ENCODE data around the gene TEN1.

The TEN1 gene

DNA sequence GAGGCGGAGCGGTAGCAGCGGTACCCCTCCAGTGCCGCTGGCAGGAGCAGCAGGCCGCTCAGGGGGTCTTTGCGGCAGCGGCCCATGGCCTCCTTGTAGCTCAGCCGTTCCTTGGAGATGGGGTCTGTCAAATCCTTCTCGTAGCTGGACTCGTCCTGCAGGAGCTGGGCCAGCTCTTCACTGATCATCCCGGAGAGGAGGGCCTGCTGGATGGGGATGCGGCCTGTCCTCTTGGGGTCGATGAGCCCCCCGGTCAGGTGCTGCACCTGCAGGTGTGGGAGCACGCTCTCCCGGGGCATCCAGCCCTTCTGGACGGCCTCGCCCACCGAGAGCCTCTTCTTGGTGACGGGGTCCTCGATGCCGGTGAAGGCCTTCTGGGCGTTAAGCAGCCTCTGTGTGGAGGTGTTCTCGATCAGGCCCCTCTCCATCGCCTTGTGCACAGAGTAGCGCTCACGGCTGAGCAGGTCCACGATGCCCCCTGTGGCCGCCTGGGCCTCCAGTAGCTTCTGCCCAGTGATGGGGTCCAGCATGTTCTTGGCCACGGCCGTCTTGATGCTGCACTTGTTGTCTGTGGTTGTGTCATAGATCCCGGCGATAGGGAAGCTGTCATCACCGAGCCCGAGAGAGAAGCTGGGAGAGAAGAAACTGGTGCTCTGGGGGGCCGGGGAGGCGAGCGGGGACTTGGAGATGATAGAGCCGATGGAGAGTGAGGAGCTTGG, 28.2 kb downstream of the TEN1 start:
- DNase-seq (ENCODE audit: low read depth) = no peak

DNA sequence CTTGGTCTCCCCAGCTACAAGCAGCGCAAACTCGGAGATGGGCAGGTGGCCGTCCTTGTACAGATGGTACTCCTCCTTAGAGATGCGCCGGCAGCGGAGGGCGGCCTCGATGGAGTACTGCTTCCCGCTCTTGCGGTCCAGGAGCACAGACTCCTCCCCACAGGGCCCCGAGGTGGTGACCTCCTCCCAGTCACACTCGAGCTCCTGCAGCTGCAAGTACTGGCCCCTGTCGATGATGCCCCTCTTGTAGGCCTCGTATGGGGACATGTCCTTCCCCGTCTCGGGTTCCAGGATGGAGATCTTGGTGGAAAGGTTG, 28.8 kb downstream of the TEN1 start:
- no peak for DNase-seq (ENCODE audit: low read depth)

DNA sequence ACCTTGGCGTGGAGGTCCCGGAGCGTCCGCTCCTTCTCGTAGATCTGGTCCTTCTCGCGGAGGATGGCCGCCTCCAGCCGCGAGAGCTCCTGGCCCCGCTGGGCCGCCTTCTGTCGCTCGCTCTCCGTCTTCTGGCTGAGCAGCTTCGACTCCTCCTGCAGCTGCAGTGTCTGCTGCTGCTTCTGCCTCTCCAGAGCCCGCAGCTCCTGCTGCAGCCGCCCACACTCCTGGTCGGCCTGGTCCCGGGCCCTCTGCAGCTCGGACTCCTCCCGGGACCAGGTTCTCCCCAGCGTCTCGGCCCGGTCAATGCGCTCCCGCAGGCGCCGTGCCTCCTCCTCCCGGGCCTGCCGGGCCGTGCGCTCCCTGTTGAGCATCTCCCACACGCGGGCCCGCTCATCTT, 29.2 kb downstream of the TEN1 start:
- no peak for DNase-seq (ENCODE audit: low read depth)

DNA sequence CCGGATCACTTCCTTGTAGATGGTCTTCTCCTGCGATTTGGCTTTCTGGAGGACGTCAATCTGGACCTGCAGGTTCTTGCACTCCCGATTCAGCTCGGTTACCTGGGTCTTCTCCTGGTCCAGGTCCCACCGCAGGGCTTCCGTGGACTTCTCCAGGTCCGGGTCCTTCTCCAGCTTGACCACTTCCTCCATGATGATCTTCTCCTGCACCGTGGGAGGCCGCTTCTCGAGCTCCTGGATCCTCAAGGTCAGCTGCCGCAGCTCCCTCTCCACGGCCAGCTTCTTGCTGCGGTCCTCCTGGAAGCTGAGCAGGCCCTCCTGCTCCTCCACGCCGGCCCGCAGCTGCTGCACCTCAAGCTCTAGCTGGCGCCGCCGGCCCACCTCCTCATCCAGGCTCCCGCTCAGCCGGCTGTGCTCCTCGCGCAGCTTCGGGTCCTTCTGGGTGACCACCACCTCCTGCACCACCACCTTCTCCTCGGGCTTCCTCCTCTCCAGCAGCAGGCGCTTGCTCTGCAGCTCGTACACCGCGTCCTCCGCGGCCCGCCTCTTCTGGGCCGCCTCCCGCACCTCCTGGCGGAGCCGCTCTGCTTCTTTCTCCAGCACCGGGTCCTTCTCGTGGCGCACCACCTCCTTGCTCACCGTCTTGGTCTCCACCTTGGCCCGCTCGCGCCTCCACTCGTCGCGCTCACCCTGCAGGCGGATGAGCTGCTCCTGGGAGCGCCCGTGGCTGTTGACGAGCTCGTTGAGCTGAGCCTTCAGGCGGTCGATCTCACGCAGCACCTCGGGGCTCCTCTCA, 29.8 kb downstream of the TEN1 start:
- DNase-seq (ENCODE audit: low read depth) = no peak

DNA sequence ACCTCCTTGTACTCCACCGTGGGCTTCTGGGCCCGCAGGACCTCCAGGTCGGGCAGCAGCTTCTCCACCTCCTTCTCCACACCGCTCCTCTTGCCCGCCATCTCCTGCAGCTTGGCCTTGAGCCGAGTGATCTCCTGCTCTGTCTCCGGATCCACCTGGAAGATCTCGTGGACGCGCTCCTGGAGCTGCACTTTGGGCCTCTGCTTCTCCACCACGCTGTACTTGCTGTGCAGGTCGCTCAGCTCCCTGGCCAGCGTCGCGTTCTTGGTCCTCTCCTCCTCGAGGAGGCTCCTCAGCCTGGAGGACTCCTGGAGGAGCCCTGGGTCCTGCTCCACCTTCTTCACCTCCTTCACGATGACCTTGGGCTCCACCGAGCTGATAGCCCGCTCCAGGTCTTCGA, 30.4 kb downstream of the TEN1 start:
- DNase-seq (ENCODE audit: low read depth) = no peak

DNA sequence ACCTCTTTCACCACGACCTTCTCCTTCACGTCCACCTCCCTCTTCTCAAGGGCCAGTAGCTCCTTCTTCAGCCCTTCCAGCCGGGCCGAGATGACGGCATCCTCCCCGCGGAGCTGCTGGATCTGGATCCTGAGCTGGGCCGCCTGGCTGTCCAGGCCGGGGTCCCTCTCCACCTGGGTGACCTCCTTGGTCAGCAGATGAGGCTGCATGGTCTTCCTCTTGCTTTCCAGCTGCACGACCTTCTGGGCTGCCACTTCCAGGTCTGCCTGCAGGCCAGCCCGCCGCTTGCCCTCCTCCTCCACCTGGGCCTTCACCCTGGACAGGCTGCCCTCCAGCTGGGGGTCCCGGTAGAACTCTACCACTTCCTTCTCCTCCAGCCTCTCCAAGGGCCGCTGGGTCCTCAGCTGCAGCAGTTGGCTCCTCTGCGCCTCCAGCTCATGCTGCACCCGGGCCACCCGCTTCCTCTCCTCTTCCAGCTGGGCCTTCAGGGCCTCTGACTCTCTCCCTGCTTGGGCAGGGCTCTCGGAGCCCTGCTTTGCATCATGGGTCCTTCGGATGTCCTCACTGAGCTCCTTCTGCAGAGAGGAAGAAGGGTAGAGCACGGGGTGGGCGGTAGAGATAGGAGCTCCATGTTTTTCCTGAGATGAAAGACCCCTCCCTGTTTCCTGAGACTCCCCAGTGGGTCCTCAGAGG, 31.1 kb downstream of the TEN1 start:
- no peak for DNase-seq (ENCODE audit: low read depth)

DNA sequence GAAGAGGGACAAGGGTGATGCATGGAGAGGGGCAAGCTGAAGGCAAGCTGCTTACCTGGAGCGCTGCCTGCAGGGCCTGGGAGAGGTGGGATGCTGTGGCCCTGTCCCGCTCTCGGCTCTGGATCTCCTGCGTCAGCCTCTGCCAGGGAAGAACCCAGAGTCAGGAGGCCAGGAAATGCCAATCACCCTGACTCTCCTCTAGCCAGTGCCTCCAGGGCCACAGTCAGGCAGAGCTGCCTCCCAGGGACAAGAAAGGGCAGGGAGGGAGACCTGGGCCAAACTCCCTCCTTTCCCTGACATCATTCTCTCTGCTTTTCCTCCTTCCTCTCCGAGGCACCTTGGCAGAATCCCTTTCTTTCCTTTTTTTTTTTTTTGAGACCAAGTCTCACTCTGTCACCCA, 32.9 kb downstream of the TEN1 start:
- no peak for DNase-seq (ENCODE audit: low read depth)

DNA sequence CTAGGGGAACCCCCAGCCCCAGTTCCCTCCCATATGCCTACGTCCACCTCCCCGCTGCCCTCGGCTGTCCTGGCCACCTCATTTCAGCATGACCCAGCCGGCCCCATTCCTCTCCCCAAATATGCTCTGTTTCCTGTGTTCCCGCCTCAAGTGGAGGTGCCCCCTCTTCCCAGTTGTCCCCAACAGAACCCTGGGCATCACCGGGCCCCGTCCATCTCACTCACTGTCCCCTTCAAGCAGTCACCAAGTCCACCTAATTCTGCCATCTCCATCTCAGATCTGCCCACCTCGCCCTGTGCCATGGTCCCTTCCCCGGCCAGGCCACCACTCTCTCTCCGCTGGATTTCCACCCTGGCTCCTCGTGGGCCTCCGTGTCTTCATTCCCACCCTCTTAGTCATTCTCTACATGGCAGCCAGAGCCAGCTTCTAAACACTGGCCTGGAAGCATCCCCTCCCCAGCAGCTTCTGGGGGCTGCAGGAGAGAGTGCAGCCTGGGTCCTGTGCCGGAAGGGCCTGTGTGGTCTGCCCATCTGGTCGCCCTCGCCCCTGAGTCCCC, 34.4 kb downstream of the TEN1 start:
- DNase-seq (ENCODE audit: low read depth) = no peak

DNA sequence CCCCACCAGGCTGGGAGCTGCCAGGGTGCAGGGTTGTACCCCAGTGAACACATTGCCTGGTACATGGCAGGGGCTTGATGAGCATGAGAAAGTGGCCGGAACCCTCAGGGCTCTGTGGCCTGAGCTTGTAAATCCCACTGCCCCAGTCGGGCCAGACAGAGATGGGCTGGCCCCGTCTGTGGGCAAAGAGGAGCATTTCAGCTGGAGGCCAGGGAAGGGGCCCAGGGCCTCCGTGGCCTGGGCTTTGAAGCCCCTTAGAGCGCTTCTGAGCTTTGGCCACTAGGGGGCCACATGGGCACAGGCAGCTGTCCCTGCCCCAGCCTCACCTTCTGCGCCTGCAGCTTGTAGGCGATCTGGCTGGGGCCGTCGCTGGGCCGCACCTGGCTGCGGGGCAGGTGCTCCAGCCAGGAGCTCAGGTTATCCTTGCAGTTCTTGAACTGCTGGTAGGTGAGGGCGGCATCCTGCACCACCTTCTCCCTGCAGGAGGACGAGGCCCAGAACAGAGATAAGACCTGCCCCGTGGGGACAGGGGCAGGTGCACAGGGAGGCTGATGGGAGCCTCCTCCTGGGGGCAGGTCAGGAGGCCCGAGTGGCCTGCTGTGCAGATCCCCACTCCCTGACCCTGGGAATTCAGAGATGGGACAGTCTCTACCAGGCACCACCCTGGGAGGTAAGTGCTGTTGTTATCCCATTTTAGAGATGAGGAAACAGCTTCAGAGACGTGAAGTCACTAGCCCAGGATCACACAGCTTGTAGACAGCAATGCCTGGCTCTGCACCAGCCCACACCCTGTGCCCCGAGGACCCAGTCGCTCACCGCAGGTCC, 35.3 kb downstream of the TEN1 start:
- DNase-seq (ENCODE audit: low read depth) = peak; percentile 59

DNA sequence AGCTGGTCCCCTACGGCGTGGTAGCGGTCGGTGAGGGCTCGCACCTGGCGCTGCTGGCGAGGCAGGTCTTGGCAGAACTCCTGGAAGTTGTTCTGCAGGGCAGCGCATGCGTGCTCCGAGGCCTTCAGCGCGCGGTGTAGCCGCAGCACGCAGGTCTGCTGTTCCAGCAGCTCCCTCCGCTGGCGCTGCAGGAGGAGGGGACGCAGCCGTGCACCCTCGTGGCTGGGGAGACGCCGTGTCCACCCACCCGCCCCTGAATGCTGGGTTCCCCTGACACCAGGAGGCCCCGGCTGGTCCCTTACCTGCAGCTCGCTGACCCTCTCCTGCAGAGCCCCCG, 35.9 kb downstream of the TEN1 start:
- DNase-seq (ENCODE audit: low read depth) = no peak

DNA sequence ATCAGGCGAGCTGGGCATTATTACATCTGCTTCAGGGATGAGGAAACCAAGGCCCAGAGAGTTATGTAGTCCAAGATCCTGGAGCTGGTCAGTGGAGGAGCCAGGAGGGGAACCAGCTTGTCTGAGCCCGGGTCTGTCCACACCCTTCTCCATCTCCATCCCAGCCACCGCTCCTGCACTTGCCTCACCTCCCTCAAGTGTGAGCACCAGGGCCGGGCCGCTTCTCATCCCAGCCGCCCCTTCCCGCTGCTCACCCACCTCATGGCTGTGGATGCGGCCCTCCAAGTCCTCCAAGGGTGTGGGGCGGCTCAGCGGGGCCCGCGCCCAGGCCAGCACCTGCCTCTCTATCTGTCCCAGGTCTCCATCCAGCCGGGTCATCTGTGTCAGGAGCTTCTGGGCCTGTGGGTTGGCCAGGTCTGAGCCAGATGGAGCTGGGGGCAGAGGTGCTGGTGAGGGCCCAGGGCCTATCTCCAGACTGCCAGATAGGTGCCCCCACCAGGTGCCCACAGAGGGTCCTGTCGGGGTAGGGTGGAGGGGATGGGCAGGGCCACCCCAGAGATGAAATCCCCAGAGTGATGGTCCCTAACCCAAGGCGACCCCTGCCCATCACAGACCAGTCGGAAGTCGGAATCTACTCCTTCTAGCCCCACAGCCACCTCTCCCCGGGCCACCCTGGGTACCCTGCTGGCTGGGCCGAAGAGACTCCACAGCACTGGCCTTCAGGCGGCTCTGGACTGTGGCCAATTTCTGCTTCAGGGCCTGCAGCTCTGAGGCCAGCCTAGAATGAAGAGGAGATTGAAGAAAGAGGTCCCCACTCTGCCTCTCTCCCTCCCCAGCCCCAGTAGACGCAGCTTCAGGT, 38.7 kb downstream of the TEN1 start:
- DNase-seq (ENCODE audit: low read depth) = no peak

DNA sequence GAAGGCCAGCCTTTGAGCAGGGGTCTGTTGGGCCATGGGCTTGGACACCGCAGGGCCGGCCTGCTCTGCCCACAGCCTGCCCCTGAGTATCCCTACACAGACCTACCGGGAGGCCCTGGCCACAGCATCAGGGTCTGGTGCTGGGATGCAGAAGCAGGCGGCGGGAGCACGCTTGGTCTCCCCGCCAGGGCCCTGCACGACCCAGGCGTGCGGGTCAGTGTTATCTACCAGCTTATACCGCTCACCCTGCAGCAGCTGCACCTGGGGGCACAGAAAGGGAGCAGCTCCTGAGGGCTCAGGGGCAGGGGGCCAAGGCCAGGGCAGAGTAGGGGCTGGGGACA, 39.3 kb downstream of the TEN1 start:
- DNase-seq (ENCODE audit: low read depth) = no peak

DNA sequence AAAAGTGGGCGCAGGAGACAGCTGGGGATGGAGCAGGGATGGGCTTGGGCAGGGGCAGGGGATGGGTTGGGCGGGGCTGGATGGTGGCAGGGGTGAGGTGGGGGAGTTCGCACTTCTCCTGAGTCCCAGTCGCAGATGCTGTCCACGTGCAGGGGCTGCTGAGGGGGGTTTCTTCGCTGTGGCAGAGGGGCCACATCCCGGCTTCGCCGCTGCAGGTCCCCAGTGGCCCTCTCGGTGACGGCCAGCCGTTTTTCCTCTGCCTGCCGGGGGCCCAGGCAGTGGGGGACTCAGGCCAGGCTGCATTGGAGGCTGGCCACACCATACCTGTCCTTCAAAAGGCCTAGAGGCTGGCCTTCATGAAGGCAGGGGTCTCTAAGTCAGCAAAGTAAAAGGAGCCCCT, 39.8 kb downstream of the TEN1 start:
- no peak for DNase-seq (ENCODE audit: low read depth)

DNA sequence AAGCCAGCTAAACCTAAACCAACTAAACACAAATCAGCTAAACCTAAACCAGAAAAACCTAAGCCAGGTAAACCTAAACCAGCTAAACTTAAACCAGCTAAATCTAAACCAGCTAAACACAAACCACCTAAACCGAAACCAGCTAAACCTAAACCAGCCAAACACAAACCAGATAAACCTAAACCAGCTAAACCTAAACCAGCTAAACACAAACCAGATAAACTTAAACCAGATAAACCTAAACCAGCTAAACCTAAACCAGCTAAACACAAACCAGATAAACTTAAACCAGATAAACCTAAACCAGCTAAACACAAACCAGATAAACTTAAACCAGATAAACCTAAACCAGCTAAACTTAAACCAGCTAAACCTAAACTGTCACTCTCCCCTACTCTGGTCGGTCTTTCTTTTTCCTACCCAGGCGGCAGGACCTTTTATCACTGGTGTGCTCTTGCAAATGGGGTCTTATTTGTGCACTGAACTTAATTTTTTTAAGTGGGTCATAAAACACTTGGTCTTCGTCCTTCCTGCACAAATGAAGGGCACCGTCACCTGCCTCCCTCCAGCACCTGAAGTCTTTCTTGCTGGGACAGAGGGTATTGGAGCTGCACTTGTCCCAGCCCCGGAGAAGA, 40.9 kb downstream of the TEN1 start:
- no peak for DNase-seq (ENCODE audit: low read depth)

DNA sequence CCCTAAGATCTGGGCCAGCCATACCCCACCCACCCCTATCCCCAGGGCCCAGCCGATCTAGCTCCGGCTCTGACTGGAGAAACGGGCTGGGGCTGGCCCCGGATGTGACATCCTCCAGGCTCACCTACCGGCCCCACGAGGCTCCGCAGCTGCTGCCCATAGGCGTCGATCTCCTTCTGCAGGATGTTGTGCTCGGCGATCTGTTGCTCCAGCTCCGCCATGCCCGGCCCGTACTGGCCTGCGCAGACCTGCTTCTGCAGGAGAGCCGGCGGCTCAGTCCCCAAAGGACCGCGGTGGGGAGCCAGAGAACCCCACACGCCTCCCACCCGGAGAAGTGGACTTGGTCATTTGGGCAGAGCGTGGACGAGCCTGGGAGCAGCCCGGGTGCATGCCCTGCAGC, 43.2 kb downstream of the TEN1 start:
- no peak for DNase-seq (ENCODE audit: low read depth)

DNA sequence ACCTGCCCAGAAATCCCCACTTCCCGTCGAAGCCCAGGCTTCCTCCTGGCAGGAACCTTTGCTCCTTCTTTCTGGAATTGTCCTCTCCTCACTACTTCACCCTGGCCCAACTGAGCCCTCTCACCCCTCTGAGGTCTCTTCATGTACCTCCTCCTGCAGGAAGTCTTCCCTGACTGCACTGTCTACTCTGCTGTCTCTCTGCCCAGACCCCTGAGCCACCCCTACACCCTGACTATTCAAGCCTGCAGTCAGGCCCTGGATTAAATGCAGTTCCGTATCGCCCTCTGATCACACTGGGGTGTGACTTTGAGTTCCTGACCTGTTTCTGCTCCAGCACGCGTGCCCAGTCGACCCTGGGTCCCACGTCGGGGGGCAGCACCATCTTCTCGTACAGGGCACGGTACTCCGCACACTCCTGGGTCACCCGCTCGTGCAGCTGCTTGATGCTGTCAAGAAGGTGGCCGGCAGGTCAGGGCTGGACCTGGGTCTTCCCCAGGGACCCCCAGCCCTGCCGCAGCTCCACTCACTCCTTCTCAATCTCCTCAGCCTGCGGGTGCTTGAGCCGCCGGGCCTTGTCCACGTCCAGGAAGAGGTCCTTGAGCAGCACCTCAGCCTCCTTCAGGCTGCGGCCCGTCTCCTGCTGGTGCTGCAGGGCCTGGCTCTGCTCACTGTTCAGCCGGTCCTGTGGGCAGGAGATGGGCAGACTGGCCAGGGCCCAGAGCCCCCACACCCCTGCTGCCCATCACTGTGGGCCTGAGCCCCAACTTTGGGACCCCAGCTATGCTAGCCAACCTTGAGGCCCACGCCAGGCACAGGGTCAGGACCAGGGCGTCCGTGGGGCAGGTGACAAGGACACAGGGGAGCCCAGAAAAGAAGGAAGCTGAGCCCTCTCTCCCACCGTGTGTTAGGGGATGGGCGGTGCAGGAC, 44.2 kb downstream of the TEN1 start:
- DNase-seq (ENCODE audit: low read depth) = no peak

DNA sequence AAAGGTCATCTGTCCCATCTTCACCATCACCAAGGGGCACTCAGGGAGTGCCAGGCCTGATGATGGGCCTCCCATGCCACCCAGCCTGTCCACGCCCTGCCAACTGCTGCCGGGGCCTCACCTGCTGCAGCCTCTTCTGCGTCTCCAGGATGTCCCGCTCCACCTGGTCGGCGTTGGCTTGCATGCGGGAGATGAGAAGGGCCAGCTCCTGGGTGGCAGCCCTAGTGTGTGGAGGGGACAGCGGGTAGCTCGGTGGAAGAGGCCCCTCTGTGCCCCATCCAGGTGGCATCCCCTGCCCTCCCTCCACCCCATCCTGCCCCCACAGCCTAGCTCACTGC, 44.8 kb downstream of the TEN1 start:
- DNase-seq (ENCODE audit: low read depth) = no peak

DNA sequence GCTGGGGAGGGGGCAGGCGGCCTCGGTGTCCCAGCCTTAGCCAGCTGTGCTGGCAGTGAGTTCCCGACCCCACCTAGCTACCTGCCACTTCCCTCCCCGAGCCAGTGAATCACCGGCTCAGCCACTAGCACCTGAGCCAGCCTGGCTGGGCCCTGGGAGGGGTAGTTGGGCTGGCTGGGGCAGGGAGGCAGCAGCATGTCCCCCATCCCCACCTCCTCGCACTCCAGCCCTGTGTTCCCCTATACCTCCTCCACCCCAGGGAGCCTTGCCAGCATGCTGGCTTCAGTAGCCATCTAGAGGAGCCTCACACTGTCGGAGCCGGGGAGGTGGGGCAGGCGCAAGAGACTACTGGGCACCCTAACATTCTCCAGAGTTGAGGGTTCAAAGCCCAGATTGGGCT, 45.3 kb downstream of the TEN1 start:
- DNase-seq (ENCODE audit: low read depth) = no peak

DNA sequence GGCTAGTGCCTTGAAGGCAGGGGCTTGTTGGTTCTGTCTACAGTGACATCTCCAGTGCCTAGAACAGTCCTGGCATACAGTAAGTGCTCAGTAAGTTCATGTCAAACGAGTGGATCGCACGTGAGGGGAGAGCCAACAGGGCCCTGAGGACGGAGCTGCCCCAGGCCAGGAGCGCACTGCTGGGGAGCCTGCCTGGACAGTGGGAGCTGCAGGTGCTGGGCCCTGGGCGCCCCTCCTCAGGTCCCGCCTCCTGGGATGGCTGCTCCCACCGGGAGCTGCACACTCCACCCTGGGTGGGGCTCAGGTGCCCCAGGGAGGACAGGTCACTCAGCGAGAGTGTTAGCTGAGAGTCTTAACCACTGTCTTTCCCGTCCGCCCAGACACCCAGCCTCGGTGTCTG, 46.3 kb downstream of the TEN1 start:
- DNase-seq (ENCODE audit: low read depth) = no peak

DNA sequence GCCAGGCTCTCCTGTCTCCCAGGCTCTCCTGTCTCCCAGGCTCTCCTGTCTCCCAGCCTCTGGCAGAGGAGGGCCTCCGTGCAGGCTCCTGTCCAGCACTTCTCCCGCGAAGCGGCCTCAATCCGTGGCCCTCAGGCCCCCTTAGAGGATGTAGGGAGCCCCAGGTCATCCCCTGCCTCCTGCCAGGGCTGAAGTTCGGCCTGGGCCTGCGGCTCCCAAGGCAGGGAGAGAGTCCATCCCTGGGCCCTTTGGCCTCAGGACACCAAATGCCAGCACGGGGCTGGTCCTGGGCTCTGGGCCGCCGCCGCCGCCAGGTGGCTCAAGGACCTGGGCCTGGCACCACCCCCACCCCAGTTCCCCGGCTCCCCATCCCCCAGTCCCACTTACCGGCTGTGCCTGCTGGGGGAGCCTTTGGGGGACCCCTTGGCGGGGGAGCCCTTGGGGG, 47.7 kb downstream of the TEN1 start:
- DNase-seq (ENCODE audit: low read depth) = no peak
